ENCODE results near the gene BMAL2. TPM values are rescaled to one million over a fixed set of nuclear protein-coding genes. Genes with fewer than 3 reads are reported as not detected.

BMAL2 gene
- total and polyA plus RNA-seq, 2 of the 13 experiments (the other 11 are each of a cell fraction or from before 2014, with no cell fraction given), result 4.8 to 27.4 TPM

DNA sequence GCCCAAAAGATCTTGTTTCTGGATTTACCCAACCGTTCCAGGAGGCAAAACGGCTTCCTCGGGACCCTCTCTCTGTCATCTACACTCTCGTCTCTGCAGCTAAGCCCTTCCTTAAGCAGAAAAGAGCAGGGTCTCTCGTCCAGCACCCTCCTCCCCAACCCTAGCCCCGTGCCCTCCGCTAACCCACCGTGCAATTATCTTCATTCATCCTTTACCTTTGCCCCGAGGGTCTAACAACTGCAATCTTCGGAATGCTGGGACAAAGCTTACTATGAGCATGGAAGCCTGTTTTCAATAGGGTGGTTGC, 276 bp upstream of the BMAL2 start:
- H3K4me2 ChIP-seq (ENCODE audit: low read depth, low read length), result peak overlapping the region; percentile 93
- ATAC-seq, result peak; percentile 22; the same call in 2 of the 3 replicates
- TF ChIP-seq, protein P1, sequence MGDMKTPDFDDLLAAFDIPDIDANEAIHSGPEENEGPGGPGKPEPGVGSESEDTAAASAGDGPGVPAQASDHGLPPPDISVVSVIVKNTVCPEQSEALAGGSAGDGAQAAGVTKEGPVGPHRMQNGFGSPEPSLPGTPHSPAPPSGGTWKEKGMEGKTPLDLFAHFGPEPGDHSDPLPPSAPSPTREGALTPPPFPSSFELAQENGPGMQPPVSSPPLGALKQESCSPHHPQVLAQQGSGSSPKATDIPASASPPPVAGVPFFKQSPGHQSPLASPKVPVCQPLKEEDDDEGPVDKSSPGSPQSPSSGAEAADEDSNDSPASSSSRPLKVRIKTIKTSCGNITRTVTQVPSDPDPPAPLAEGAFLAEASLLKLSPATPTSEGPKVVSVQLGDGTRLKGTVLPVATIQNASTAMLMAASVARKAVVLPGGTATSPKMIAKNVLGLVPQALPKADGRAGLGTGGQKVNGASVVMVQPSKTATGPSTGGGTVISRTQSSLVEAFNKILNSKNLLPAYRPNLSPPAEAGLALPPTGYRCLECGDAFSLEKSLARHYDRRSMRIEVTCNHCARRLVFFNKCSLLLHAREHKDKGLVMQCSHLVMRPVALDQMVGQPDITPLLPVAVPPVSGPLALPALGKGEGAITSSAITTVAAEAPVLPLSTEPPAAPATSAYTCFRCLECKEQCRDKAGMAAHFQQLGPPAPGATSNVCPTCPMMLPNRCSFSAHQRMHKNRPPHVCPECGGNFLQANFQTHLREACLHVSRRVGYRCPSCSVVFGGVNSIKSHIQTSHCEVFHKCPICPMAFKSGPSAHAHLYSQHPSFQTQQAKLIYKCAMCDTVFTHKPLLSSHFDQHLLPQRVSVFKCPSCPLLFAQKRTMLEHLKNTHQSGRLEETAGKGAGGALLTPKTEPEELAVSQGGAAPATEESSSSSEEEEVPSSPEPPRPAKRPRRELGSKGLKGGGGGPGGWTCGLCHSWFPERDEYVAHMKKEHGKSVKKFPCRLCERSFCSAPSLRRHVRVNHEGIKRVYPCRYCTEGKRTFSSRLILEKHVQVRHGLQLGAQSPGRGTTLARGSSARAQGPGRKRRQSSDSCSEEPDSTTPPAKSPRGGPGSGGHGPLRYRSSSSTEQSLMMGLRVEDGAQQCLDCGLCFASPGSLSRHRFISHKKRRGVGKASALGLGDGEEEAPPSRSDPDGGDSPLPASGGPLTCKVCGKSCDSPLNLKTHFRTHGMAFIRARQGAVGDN (CRISPR knock-in tag; IDR thresholded peaks at IDR 0.05), result no peak
- TF ChIP-seq, protein P2, sequence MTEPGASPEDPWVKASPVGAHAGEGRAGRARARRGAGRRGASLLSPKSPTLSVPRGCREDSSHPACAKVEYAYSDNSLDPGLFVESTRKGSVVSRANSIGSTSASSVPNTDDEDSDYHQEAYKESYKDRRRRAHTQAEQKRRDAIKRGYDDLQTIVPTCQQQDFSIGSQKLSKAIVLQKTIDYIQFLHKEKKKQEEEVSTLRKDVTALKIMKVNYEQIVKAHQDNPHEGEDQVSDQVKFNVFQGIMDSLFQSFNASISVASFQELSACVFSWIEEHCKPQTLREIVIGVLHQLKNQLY (CRISPR knock-in tag; IDR thresholded peaks at IDR 0.05), result no peak
- TF ChIP-seq ZNF678 (CRISPR knock-in tag; IDR thresholded peaks at IDR 0.05), result no peak
- no peak; a peak in 1 of 4 replicates for TF ChIP-seq POLR2A (IDR thresholded peaks at IDR 0.05; ENCODE audit: insufficient read depth in 1 of 2, low read depth in 2 of 2, low read length in 2 of 2)
- 0 out of 2 replicates have a peak, but pooled peaks have one; percentile 13 for TF ChIP-seq ZSCAN31 (CRISPR knock-in tag; IDR thresholded peaks at IDR 0.05; ENCODE audit: low read depth)
- no peak for TF ChIP-seq ZNF577 (CRISPR knock-in tag; IDR thresholded peaks at IDR 0.05; ENCODE audit: borderline replicate concordance, low read depth)
- TF ChIP-seq, protein P3, sequence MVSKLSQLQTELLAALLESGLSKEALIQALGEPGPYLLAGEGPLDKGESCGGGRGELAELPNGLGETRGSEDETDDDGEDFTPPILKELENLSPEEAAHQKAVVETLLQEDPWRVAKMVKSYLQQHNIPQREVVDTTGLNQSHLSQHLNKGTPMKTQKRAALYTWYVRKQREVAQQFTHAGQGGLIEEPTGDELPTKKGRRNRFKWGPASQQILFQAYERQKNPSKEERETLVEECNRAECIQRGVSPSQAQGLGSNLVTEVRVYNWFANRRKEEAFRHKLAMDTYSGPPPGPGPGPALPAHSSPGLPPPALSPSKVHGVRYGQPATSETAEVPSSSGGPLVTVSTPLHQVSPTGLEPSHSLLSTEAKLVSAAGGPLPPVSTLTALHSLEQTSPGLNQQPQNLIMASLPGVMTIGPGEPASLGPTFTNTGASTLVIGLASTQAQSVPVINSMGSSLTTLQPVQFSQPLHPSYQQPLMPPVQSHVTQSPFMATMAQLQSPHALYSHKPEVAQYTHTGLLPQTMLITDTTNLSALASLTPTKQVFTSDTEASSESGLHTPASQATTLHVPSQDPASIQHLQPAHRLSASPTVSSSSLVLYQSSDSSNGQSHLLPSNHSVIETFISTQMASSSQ (IDR thresholded peaks at IDR 0.05; ENCODE audit: low read depth), result no peak
- TF ChIP-seq, protein P3 (CRISPR knock-in tag; IDR thresholded peaks at IDR 0.05; ENCODE audit: borderline replicate concordance), result no peak
- TF ChIP-seq ZFP36L1 (CRISPR knock-in tag; IDR thresholded peaks at IDR 0.05), result 0 out of 2 replicates have a peak, but pooled peaks have one; percentile 6
- TF ChIP-seq, protein P4, sequence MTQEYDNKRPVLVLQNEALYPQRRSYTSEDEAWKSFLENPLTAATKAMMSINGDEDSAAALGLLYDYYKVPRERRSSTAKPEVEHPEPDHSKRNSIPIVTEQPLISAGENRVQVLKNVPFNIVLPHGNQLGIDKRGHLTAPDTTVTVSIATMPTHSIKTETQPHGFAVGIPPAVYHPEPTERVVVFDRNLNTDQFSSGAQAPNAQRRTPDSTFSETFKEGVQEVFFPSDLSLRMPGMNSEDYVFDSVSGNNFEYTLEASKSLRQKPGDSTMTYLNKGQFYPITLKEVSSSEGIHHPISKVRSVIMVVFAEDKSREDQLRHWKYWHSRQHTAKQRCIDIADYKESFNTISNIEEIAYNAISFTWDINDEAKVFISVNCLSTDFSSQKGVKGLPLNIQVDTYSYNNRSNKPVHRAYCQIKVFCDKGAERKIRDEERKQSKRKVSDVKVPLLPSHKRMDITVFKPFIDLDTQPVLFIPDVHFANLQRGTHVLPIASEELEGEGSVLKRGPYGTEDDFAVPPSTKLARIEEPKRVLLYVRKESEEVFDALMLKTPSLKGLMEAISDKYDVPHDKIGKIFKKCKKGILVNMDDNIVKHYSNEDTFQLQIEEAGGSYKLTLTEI (CRISPR knock-in tag; conservative IDR thresholded peaks at IDR 0.05), result no peak
- TF ChIP-seq ZNF614 (CRISPR knock-in tag; IDR thresholded peaks at IDR 0.05; ENCODE audit: borderline replicate concordance), result no peak
- TF ChIP-seq, protein P5, sequence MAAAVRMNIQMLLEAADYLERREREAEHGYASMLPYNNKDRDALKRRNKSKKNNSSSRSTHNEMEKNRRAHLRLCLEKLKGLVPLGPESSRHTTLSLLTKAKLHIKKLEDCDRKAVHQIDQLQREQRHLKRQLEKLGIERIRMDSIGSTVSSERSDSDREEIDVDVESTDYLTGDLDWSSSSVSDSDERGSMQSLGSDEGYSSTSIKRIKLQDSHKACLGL (CRISPR knock-in tag; IDR thresholded peaks at IDR 0.05), result no peak
- TF ChIP-seq SALL1 (CRISPR knock-in tag; IDR thresholded peaks at IDR 0.05), result peak; percentile 24; the same call in 1 of the 2 replicates

More for the DNA sequence above, 276 bp upstream of the BMAL2 start:
- WGBS (ENCODE audit: low lambda C conversion rate), result 3% methylated on average over 10 of the region's 10 CpGs
- H4K20me1 ChIP-seq (ENCODE audit: insufficient read depth, low read length), result no peaks in the 10 kb centered on the region
- ChIA-PET CTCF (ENCODE audit: low intra/inter-chr PET ratio, low total read pairs) (no interaction called here), POLR2A (interaction anchor here (1.2 to 1.7 kb wide), 2 partner anchors 30 to 88 kb away, joined by 4 read pairs; partner anchors contain the start of gene STK38L)
- intact Hi-C loops (cut with micrococcal nuclease; ENCODE audit: unreplicated experiment) (loop anchor here (1.0 to 5.0 kb wide), 2 partner anchors 52 to 305 kb away; no protein-coding TSS in a partner anchor), in situ Hi-C loops (cut with HindIII; ENCODE audit: extremely low pct_ligation_motif_present, low pct_unique_long_range_greater_than_20kb) (no loop called here)
- no peaks in the 10 kb centered on the region; a peak in 1 of 5 replicates for H3K27me3 ChIP-seq (ENCODE audit: control insufficient read depth in 1 of 2, insufficient read depth in 2 of 2, low read length in 2 of 2)
- no TSS peak for BruUV-seq (replicated peaks)
- peak overlapping the region; percentile 79 to 82 (median 80) for H3K4me3 ChIP-seq (replicated peaks in 1 of 3; ENCODE audit: insufficient read depth in 1 of 3, low read depth in 2 of 3, low read length in 3 of 3)
- peak overlapping the region; percentile 66 for H3K9ac ChIP-seq (ENCODE audit: insufficient read depth, low read depth, low read length)
- H3K27ac ChIP-seq (ENCODE audit: extremely low read length, insufficient read depth, low read length), result no peak overlapping the region
- peaks cover 47% of the 10 kb centered on the region for H3K4me1 ChIP-seq (ENCODE audit: insufficient read depth, low read length)
- no peak for DNase-seq (ENCODE audit: low spot score)
- H3K9me3 ChIP-seq (ENCODE audit: low read length), result no peaks in the 10 kb centered on the region
- peaks cover 11% of the 10 kb centered on the region for H3K79me2 ChIP-seq (ENCODE audit: insufficient read depth, low read length)
- peak overlapping the region; percentile 87 for H2AFZ ChIP-seq (ENCODE audit: low read length)
- no peaks in the 10 kb centered on the region for H3K36me3 ChIP-seq (replicated peaks in 1 of 2; ENCODE audit: control insufficient read depth in 1 of 2, insufficient read depth in 2 of 2, low read length in 2 of 2)
- no peak for FAIRE-seq
